Measurements from ENCODE around the gene SLC6A18.

GRCh38 chr5:1285141-1285540, 60.0 kb downstream of the SLC6A18 start:
- TF ChIP-seq HDGF (IDR thresholded peaks at IDR 0.05; ENCODE audit: borderline replicate concordance) = no peak
- TF ChIP-seq ZNF384 (IDR thresholded peaks at IDR 0.05) = no peak
- no peak for TF ChIP-seq LEF1 (IDR thresholded peaks at IDR 0.05; ENCODE audit: borderline replicate concordance)
- TF ChIP-seq SUZ12 (IDR thresholded peaks at IDR 0.05) = no peak
- no peak for TF ChIP-seq PKNOX1 (IDR thresholded peaks at IDR 0.05)
- no peak for TF ChIP-seq SP1 (IDR thresholded peaks at IDR 0.05)
- no peak for TF ChIP-seq FOXM1 (IDR thresholded peaks at IDR 0.05; ENCODE audit: borderline replicate concordance)
- TF ChIP-seq ARNT (IDR thresholded peaks at IDR 0.05) = no peak
- TF ChIP-seq CTBP1 (IDR thresholded peaks at IDR 0.05; ENCODE audit: borderline replicate concordance) = no peak
- TF ChIP-seq FOXA1 (IDR thresholded peaks at IDR 0.05) = no peak
- TF ChIP-seq FOXK2 (IDR thresholded peaks at IDR 0.05) = no peak
